H1 (cell line): ENCODE results near the gene SIT1. TPM values are rescaled to one million over a fixed set of nuclear protein-coding genes. Genes with fewer than 3 reads are reported as not detected.
"Not testable (repeated sequence)": the region's sequence is repeated elsewhere in the genome, so short reads cannot be mapped to it uniquely, and the experiment has no call there.

ENCODE experiments used
- CTCF ChIA-PET: fragments of 300-600 bp; sonication (Branson Sonifier 250); formaldehyde crosslinking; loops from one replicate; lab custom pipeline; 2021; ENCODE audit not compliant: partially characterized antibody; lab: Charles Lee
- POLR2A ChIA-PET: fragments of 300-600 bp; sonication (Branson Sonifier 250); formaldehyde crosslinking; loops from one replicate; lab custom pipeline; 2021; ENCODE audit warnings: inconsistent platforms; ENCODE audit not compliant: partially characterized antibody; lab: Charles Lee
- DNase-seq, 2 experiments: peaks; one replicate each; pipeline versions ENCODE4 v3.0.0 to v3.0.0-alpha.2; 2010 to 2022; ENCODE audit warnings: low spot score in 2 of 2, low read depth in 1 of 2, mixed read lengths in 1 of 2
- FAIRE-seq: peaks from 2 replicates; lab custom pipeline; 2011; peaks lifted over from hg19 to GRCh38; lab: Jason Lieb, UNC
- H2AFZ ChIP-seq: 2 replicates; pipeline ENCODE4 v1.8.1; 2012; ENCODE audit warnings: low read length, inconsistent platforms
- H2AK5ac ChIP-seq: 2 replicates; pipeline ENCODE4 v1.6.1; 2013; ENCODE audit warnings: low read depth, low read length
- H2BK120ac ChIP-seq: replicated peaks from 2 replicates; pipeline ENCODE3; 2013; ENCODE audit warnings: low read depth, low read length, inconsistent platforms
- H2BK12ac ChIP-seq: 2 replicates; pipeline ENCODE4 v1.6.1; 2013; ENCODE audit warnings: low read depth, low read length
- H2BK15ac ChIP-seq: 2 replicates; pipeline ENCODE4 v1.6.1; 2013; ENCODE audit warnings: low read length
- H2BK20ac ChIP-seq: 2 replicates; pipeline ENCODE4 v1.6.1; 2013; ENCODE audit warnings: low read length
- H2BK5ac ChIP-seq: 2 replicates; pipeline ENCODE4 v1.6.1; 2013; ENCODE audit warnings: low read depth, low read length
- H3K14ac ChIP-seq: 2 replicates; pipeline ENCODE4 v1.6.1; 2013; ENCODE audit warnings: inconsistent platforms; ENCODE audit not compliant: insufficient read length
- H3K18ac ChIP-seq: 2 replicates; pipeline ENCODE4 v1.6.1; 2013; ENCODE audit warnings: low read length; ENCODE audit errors: extremely low read depth
- H3K23ac ChIP-seq: 2 replicates; pipeline ENCODE4 v1.6.1; 2013; ENCODE audit warnings: inconsistent platforms; ENCODE audit not compliant: insufficient read length
- H3K23me2 ChIP-seq: 2 replicates; pipeline ENCODE4 v1.6.1; 2013; ENCODE audit warnings: low read depth, low read length
- H3K27ac ChIP-seq: 2 replicates; pipeline ENCODE4 v1.6.1; 2011; ENCODE audit warnings: low read depth, low read length, inconsistent platforms
- H3K27me3 ChIP-seq, 4 experiments: replicated peaks in 1 of 4; 1 replicate in 1 of 4; 2 replicates in 3 of 4; pipeline versions ENCODE4 v1.6.1 to v1.8.1; 2011 to 2013; ENCODE audit warnings: low read length in 3 of 4, mild to moderate bottlenecking in 3 of 4, inconsistent platforms in 2 of 4, mixed read lengths in 2 of 4, moderate library complexity in 1 of 4; ENCODE audit not compliant: control insufficient read depth in 3 of 4, insufficient read depth in 3 of 4; ENCODE audit errors: extremely low read depth in 1 of 4
- H3K36me3 ChIP-seq, 4 experiments: 2 replicates each; pipeline versions ENCODE4 v1.6.1 to v1.8.1; 2011 to 2013; ENCODE audit warnings: mild to moderate bottlenecking in 4 of 4, low read length in 3 of 4, moderate library complexity in 2 of 4, control low read depth in 1 of 4, inconsistent platforms in 1 of 4; ENCODE audit not compliant: insufficient read depth in 4 of 4, control insufficient read depth in 2 of 4
- H3K4ac ChIP-seq: replicated peaks from 2 replicates; pipeline ENCODE3; 2013; ENCODE audit warnings: low read length, low read depth, mixed read lengths, inconsistent platforms; ENCODE audit not compliant: insufficient read length
- H3K4me1 ChIP-seq, 4 experiments: replicated peaks in 1 of 4; 1 replicate in 1 of 4; 2 replicates in 3 of 4; pipeline versions ENCODE4 v1.6.1 to v1.8.1; 2011 to 2013; ENCODE audit warnings: low read length in 3 of 4, inconsistent platforms in 2 of 4, mixed read lengths in 1 of 4; ENCODE audit not compliant: insufficient read depth in 4 of 4, control insufficient read depth in 3 of 4
- H3K4me2 ChIP-seq, 2 experiments: 2 replicates each; pipeline versions ENCODE4 v1.6.1 to v1.8.1; 2011 to 2013; ENCODE audit warnings: low read depth in 2 of 2, low read length in 2 of 2, control low read depth in 1 of 2, inconsistent platforms in 1 of 2, mild to moderate bottlenecking in 1 of 2; ENCODE audit not compliant: insufficient read depth in 1 of 2
- H3K4me3 ChIP-seq, 4 experiments: fragments of 200-600, 300-600 bp in 1 of 4; sonication (generic), shearing (Covaris generic), sonication (Bioruptor Twin) in 1 of 4; 2 replicates each; pipeline versions ENCODE4 v1.5.1 to v1.8.1; 2011 to 2016; ENCODE audit warnings: low read length in 4 of 4, low read depth in 3 of 4, control low read depth in 2 of 4, inconsistent platforms in 2 of 4, mild to moderate bottlenecking in 2 of 4, mixed read lengths in 1 of 4, moderate library complexity in 1 of 4; ENCODE audit not compliant: insufficient read depth in 2 of 4; ENCODE audit errors: extremely low read depth in 1 of 4
- H3K56ac ChIP-seq: replicated peaks from 2 replicates; pipeline ENCODE3; 2013; ENCODE audit warnings: low read depth, mild to moderate bottlenecking, mixed read lengths, low read length, inconsistent platforms; ENCODE audit not compliant: insufficient read length
- H3K79me1 ChIP-seq: 2 replicates; pipeline ENCODE4 v1.6.1; 2013; ENCODE audit warnings: low read depth, low read length, control low read depth
- H3K79me2 ChIP-seq, 2 experiments: 2 replicates each; pipeline versions ENCODE4 v1.6.1 to v1.8.1; 2012 to 2013; ENCODE audit warnings: low read length in 2 of 2, mild to moderate bottlenecking in 2 of 2, inconsistent platforms in 1 of 2; ENCODE audit not compliant: insufficient read depth in 2 of 2, control insufficient read depth in 1 of 2
- H3K9ac ChIP-seq, 4 experiments: replicated peaks in 1 of 4; 1 replicate in 1 of 4; 2 replicates in 3 of 4; pipeline versions ENCODE4 v1.6.1 to v1.8.1; 2011 to 2013; ENCODE audit warnings: low read depth in 3 of 4, low read length in 3 of 4, control low read depth in 2 of 4, mild to moderate bottlenecking in 2 of 4, moderate library complexity in 2 of 4, inconsistent platforms in 1 of 4; ENCODE audit errors: extremely low read depth in 1 of 4
- H3K9me3 ChIP-seq, 2 experiments: 2 replicates each; pipeline versions ENCODE4 v1.6.1 to v1.8.1; 2012 to 2013; ENCODE audit warnings: mild to moderate bottlenecking in 2 of 2, moderate library complexity in 2 of 2, control low read depth in 1 of 2, inconsistent platforms in 1 of 2, low read depth in 1 of 2, low read length in 1 of 2, mixed read lengths in 1 of 2; ENCODE audit not compliant: insufficient read depth in 2 of 2
- H4K20me1 ChIP-seq, 2 experiments: replicated peaks in 1 of 2; 2 replicates each; pipeline versions ENCODE3 to v1.8.1; 2011 to 2013; ENCODE audit warnings: inconsistent platforms in 2 of 2, low read length in 2 of 2, mild to moderate bottlenecking in 1 of 2; ENCODE audit not compliant: insufficient read depth in 2 of 2, control insufficient read depth in 1 of 2
- H4K5ac ChIP-seq: 2 replicates; pipeline ENCODE4 v1.6.1; 2013; ENCODE audit warnings: low read length, low read depth, mixed read lengths, inconsistent platforms; ENCODE audit not compliant: insufficient read length
- H4K8ac ChIP-seq: 2 replicates; pipeline ENCODE4 v1.8.0; 2013; ENCODE audit warnings: mild to moderate bottlenecking, moderate library complexity, low read length, inconsistent platforms; ENCODE audit not compliant: insufficient read depth; ENCODE audit errors: extremely low read depth
- H4K91ac ChIP-seq: replicated peaks from 2 replicates; pipeline ENCODE3; 2013; ENCODE audit warnings: low read length, mixed read lengths, inconsistent platforms; ENCODE audit not compliant: insufficient read length
- WGBS, 2 experiments: shearing (Covaris generic) in 1 of 2; methylation state at CpG; one replicate each; pipeline versions ENCODE4 v1.1.6 to v1.1.7; 2013 to 2015; ENCODE audit warnings: low lambda C conversion rate in 2 of 2, mixed read lengths in 2 of 2, inconsistent platforms in 1 of 2, low coverage in 1 of 2, missing lambda C conversion rate in 1 of 2; ENCODE audit not compliant: insufficient replicate concordance in 2 of 2, insufficient coverage in 1 of 2, insufficient read length in 1 of 2; ENCODE audit errors: extremely low coverage in 1 of 2, missing lambda C conversion rate in 1 of 2; 5-methylcytosine and 5-hydroxymethylcytosine counted together
- polyA plus RNA-seq, 7 experiments: library from polyadenylated mRNA; depleted of rRNA in 3 of 7; stranded (reverse) in 5 of 7; unstranded in 2 of 7; fragments of >200 nt in 5 of 7; fragments of 200-250 nt in 2 of 7; gene quantifications; 1 replicate in 5 of 7; 2 replicates in 1 of 7; 4 replicates in 1 of 7; pipeline versions ENCODE4 v1.2.1 to v1.2.3, GENCODE V29; 2011 to 2013; ENCODE audit warnings: missing spikeins in 2 of 7, mixed read lengths in 2 of 7
- total RNA-seq: library from RNA; stranded (reverse); fragmentation: NEBNext Ultra II Directional; extraction: Animal tissue kit (Norgen Biotek cat#: 25700); gene quantifications from 2 replicates; pipeline ENCODE4 v1.2.1, GENCODE V29; 2021

The SIT1 gene
- total and polyA plus RNA-seq, 2 of the 8 experiments (the other 6 are each of a cell fraction or from before 2014, with no cell fraction given): 8.2 to 12.8 TPM

DNA sequence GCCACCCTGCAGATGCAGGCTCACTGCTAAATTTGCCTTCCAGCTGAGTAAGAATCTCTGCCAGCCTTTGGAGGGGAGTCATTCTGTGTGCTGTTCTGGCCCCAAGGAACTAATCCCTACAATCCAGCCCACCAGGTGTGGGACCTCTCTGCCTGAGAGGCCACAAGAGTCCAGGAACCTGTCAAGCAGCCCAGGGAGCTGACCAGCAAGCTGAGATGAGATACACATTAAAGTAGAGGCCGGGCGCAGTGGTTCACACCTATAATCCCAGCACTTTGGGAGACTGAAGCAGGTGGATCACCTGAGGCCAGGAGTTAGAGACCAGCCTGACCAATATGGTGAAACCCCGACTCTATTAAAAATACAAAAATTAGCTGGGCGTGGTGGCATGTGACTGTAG is 38.7 kb downstream of the SIT1 start:
- not testable (repeated sequence) for H4K5ac ChIP-seq, H2BK15ac ChIP-seq, H3K9me3 ChIP-seq, H3K27ac ChIP-seq, H3K4me3 ChIP-seq, H2BK12ac ChIP-seq, H3K18ac ChIP-seq, H4K91ac ChIP-seq, H4K20me1 ChIP-seq, H3K4me1 ChIP-seq, H2BK5ac ChIP-seq, H3K4ac ChIP-seq, H3K23ac ChIP-seq, H3K14ac ChIP-seq, H3K4me2 ChIP-seq, H2AK5ac ChIP-seq, H4K8ac ChIP-seq, H3K56ac ChIP-seq, H3K79me1 ChIP-seq, H2AFZ ChIP-seq, H2BK120ac ChIP-seq, H3K27me3 ChIP-seq, H3K23me2 ChIP-seq, DNase-seq, H3K79me2 ChIP-seq, FAIRE-seq, H3K9ac ChIP-seq, H2BK20ac ChIP-seq
- ChIA-PET POLR2A (interaction anchor here (0.8 to 1.6 kb wide), 6 partner anchors 12 to 77 kb away, joined by 3 to 5 read pairs (median 4); partner anchors contain the start of genes CCDC107 and RMRP), CTCF (interaction anchor here (0.9 to 6.1 kb wide), 27 partner anchors 8 to 309 kb away, joined by 3 to 47 read pairs (median 7); partner anchors contain the start of genes ARHGEF39, CCDC107, CREB3 and RMRP)
- 87% methylated on average over 4 of the region's 4 CpGs; no CpG with 5 or more reads in 1 of the 2 experiments for WGBS, 2 experiments
- H3K36me3 ChIP-seq: peaks cover 3 to 12% (median 9%) of the 10 kb centered on the region in 4 experiments; a peak in 5 of 8 replicates
